Measurements from ENCODE around the gene RENBP. TPM values are rescaled to one million over a fixed set of nuclear protein-coding genes. Genes with fewer than 3 reads are reported as not detected.

The RENBP gene
- total RNA-seq, 1 experiment from 2014 or later: 7.1 TPM

DNA sequence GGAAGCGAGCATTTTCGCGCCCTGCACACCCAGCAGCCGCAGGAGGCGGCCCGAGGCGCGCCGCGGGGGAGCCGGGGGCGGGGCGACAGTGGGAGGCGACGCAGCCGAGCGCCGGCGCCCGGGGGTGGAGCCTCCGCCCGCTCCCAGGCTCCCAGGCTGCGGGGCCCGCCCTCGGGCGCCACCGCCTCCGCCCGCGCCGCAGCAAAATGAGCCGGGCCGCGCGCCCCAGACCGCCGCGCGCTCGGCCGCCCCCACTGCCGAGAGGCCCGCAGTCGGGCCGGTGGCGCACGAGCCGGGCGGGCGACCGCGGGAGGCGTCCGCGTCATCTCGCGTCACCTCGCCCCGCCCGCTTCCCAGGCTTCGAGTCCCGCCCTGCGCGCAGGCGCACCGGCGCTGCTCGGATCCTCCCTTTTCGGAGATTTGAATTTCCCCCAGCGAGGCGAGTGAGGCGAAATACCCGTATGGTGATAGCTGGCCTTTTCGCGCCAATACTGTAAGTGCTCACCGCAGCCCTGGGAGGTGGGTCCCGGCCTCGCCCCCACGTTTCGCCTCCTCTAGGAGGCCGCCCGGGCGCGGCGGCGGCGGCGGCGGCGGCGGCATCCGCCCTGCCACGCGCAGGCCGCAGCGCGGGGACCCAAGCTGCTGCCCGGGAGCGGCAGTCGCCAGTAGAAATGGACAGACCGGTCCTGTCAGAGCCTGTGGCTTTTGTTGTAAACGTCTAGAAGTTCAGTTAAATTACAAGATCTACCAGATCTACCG, 28.1 kb upstream of the RENBP start, which contains the start of gene TMEM187:
Gene TMEM187 (plus strand): TSS at position 387 of the 759 bp plus-strand sequence. CDS start 9,309 bp downstream, outside the sequence.
- H3K23ac ChIP-seq (ENCODE audit: insufficient read length, low read depth, low read length): no peak within 1 kb of the TSS
- no peak within 1 kb of the TSS for H2AK5ac ChIP-seq (ENCODE audit: insufficient read length, low read length)
- peak within 1 kb of the TSS; percentile 94 for H2BK5ac ChIP-seq (ENCODE audit: insufficient read length, low read length)
- Mint-ChIP-seq H3K27ac (peak within 1 kb of the TSS; percentile 100), H3K4me1 (peaks cover 27 to 36% of the 10 kb centered on the region in 2 experiments), H3K36me3 (ENCODE audit: insufficient read depth in 1 of 3, low read depth in 3 of 3) (peaks cover 6 to 18% (median 8%) of the 10 kb centered on the region in 3 experiments), H3K9me3 (peaks cover 4 to 11% of the 10 kb centered on the region in 2 experiments; a peak in 4 of 5 replicates), H3K27me3 (ENCODE audit: low read depth) (no peaks in the 10 kb centered on the region), H3K4me3 (peak within 1 kb of the TSS; percentile 100)
- H3K18ac ChIP-seq (ENCODE audit: insufficient read length, low read depth, low read length): peak within 1 kb of the TSS; percentile 100
- no peaks in the 10 kb centered on the region for H3K27me3 ChIP-seq (ENCODE audit: insufficient read depth, low read length)
- no peaks in the 10 kb centered on the region for H3K79me1 ChIP-seq (ENCODE audit: insufficient read depth, low read depth, low read length, poor library complexity, severe bottlenecking)
- TF ChIP-seq, protein P1, sequence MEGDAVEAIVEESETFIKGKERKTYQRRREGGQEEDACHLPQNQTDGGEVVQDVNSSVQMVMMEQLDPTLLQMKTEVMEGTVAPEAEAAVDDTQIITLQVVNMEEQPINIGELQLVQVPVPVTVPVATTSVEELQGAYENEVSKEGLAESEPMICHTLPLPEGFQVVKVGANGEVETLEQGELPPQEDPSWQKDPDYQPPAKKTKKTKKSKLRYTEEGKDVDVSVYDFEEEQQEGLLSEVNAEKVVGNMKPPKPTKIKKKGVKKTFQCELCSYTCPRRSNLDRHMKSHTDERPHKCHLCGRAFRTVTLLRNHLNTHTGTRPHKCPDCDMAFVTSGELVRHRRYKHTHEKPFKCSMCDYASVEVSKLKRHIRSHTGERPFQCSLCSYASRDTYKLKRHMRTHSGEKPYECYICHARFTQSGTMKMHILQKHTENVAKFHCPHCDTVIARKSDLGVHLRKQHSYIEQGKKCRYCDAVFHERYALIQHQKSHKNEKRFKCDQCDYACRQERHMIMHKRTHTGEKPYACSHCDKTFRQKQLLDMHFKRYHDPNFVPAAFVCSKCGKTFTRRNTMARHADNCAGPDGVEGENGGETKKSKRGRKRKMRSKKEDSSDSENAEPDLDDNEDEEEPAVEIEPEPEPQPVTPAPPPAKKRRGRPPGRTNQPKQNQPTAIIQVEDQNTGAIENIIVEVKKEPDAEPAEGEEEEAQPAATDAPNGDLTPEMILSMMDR (conservative IDR thresholded peaks at IDR 0.05): no peak
- peak within 1 kb of the TSS; percentile 81 for H4K91ac ChIP-seq (ENCODE audit: insufficient read length, low read depth, low read length)
- no CpG with 5 or more reads among the region's 103 CpGs for WGBS (ENCODE audit: extremely low coverage, insufficient read length, low lambda C conversion rate)
- peak within 1 kb of the TSS; percentile 94 for H3K27ac ChIP-seq (ENCODE audit: insufficient read length, low read depth, low read length)
- peak within 1 kb of the TSS; percentile 73 for H3T11ph ChIP-seq (ENCODE audit: low read length)
- no peak within 1 kb of the TSS for H2BK20ac ChIP-seq (ENCODE audit: low read depth, low read length, poor library complexity, severe bottlenecking)
- H2BK12ac ChIP-seq (ENCODE audit: insufficient read length, low read depth, low read length): peak within 1 kb of the TSS; percentile 41
- DNase-seq: peak; percentile 79
- no peak within 1 kb of the TSS for H2BK15ac ChIP-seq (ENCODE audit: low read depth, low read length)
- H3K23me2 ChIP-seq (ENCODE audit: insufficient read length, low read depth, low read length, poor library complexity, severe bottlenecking): peaks cover 18% of the 10 kb centered on the region
- H3K4ac ChIP-seq (ENCODE audit: low read depth, low read length): peak within 1 kb of the TSS; percentile 88; the same call in 1 of the 2 replicates
- H4K5ac ChIP-seq (ENCODE audit: insufficient read length, low read depth, low read length): peak within 1 kb of the TSS; percentile 88
- H4K8ac ChIP-seq (replicated peaks; ENCODE audit: insufficient read length, low read depth, low read length): no peak within 1 kb of the TSS
- H3K56ac ChIP-seq (ENCODE audit: insufficient read length, low read depth, low read length): peak within 1 kb of the TSS; percentile 83
- peak within 1 kb of the TSS; percentile 48 for H3K4me2 ChIP-seq (ENCODE audit: insufficient read depth, insufficient read length, low read length)
- peaks cover 21% of the 10 kb centered on the region; the same call in 1 of the 2 replicates for H3K79me2 ChIP-seq (ENCODE audit: insufficient read depth, low read length)
- H3K4me1 ChIP-seq (ENCODE audit: insufficient read depth, low read length): no peaks in the 10 kb centered on the region; the same call in 1 of the 2 replicates
- no peaks in the 10 kb centered on the region for H3K9me3 ChIP-seq (ENCODE audit: control insufficient read depth, low read depth, low read length)
- H4K20me1 ChIP-seq (ENCODE audit: control insufficient read depth, insufficient read depth, insufficient read length): no peaks in the 10 kb centered on the region
- H3K9ac ChIP-seq (ENCODE audit: extremely low read depth, insufficient read length, low read length): peak within 1 kb of the TSS; percentile 99
- H3K14ac ChIP-seq (ENCODE audit: insufficient read depth, low read length): peak within 1 kb of the TSS; percentile 100
- H2BK120ac ChIP-seq (ENCODE audit: low read depth, low read length, poor library complexity, severe bottlenecking): peak within 1 kb of the TSS; percentile 98
- no peak within 1 kb of the TSS for H2AFZ ChIP-seq (ENCODE audit: low read length)
